Measurements from ENCODE around the gene OR51F1. TPM values are rescaled to one million over a fixed set of nuclear protein-coding genes. Genes with fewer than 3 reads are reported as not detected.

Gene OR51F1
- total and polyA plus RNA-seq, 4 donors, result not detected

GRCh38 chr11:4782454-4782853 is 12.7 kb upstream of the OR51F1 start:
- peaks cover 0 to 3% (median 0%) of the 10 kb centered on the region in 4 donors for H3K9me3 ChIP-seq (ENCODE audit: control insufficient read depth in 4 of 4, insufficient read depth in 3 of 4, low read length in 3 of 4)
- no peak for ATAC-seq (ENCODE audit: insufficient read depth, low FRiP score)

GRCh38 chr11:4768094-4768493 is 1.6 kb downstream of the OR51F1 start:
- DNase-seq (no peak), ATAC-seq (ENCODE audit: insufficient read depth, low FRiP score) (no peak)
- no peak overlapping the region for H3K9ac ChIP-seq (ENCODE audit: insufficient read depth in 1 of 2, low read length in 2 of 2)
- no peak overlapping the region for H3K4me3 ChIP-seq
- H3K27ac ChIP-seq (ENCODE audit: low read depth in 1 of 2, low read length in 1 of 2), result no peak overlapping the region
- H3K27me3 ChIP-seq (ENCODE audit: control insufficient read depth in 3 of 3, insufficient read depth in 3 of 3, low read length in 2 of 3), result no peaks in the 10 kb centered on the region
- H3K36me3 ChIP-seq (ENCODE audit: control insufficient read depth in 4 of 4, insufficient read depth in 4 of 4, low read length in 4 of 4), result no peaks in the 10 kb centered on the region
- H3K4me1 ChIP-seq (ENCODE audit: control insufficient read depth in 5 of 5, insufficient read depth in 5 of 5, low read length in 5 of 5), result no peaks in the 10 kb centered on the region
- no peaks in the 10 kb centered on the region for H3K9me3 ChIP-seq (ENCODE audit: control insufficient read depth in 4 of 4, insufficient read depth in 3 of 4, low read length in 3 of 4)
- TF ChIP-seq CTCF (IDR thresholded peaks at IDR 0.05; ENCODE audit: control extremely low read depth, extremely low read depth), result no peak

More at GRCh38 chr11:4782454-4782853, 12.7 kb upstream of the OR51F1 start:
- H3K27me3 ChIP-seq (ENCODE audit: control insufficient read depth in 3 of 3, insufficient read depth in 3 of 3, low read length in 2 of 3), result no peaks in the 10 kb centered on the region
- TF ChIP-seq CTCF (IDR thresholded peaks at IDR 0.05; ENCODE audit: control extremely low read depth, extremely low read depth), result no peak
- no peaks in the 10 kb centered on the region for H3K36me3 ChIP-seq (ENCODE audit: control insufficient read depth in 4 of 4, insufficient read depth in 4 of 4, low read length in 4 of 4)
- H3K9ac ChIP-seq (ENCODE audit: insufficient read depth in 1 of 2, low read length in 2 of 2), result no peak overlapping the region
- no peak for DNase-seq
- no peak overlapping the region for H3K27ac ChIP-seq (ENCODE audit: low read depth in 1 of 2, low read length in 1 of 2)
- no peak overlapping the region for H3K4me3 ChIP-seq
- WGBS, 2 donors, result 68 to 92% methylated on average over 1 of the region's 1 CpG
- no peaks in the 10 kb centered on the region for H3K4me1 ChIP-seq (ENCODE audit: control insufficient read depth in 5 of 5, insufficient read depth in 5 of 5, low read length in 5 of 5)

- no peaks in the 10 kb centered on the region for H3K27me3 ChIP-seq (ENCODE audit: control insufficient read depth in 3 of 3, insufficient read depth in 3 of 3, low read length in 2 of 3)
- H3K4me3 ChIP-seq, result no peak overlapping the region
- no peaks in the 10 kb centered on the region for H3K36me3 ChIP-seq (ENCODE audit: control insufficient read depth in 4 of 4, insufficient read depth in 4 of 4, low read length in 4 of 4)
- no peaks in the 10 kb centered on the region for H3K9me3 ChIP-seq (ENCODE audit: control insufficient read depth in 4 of 4, insufficient read depth in 3 of 4, low read length in 3 of 4)
- DNase-seq (no peak), ATAC-seq (ENCODE audit: insufficient read depth, low FRiP score) (no peak)
- H3K27ac ChIP-seq (ENCODE audit: low read depth in 1 of 2, low read length in 1 of 2), result no peak overlapping the region
- TF ChIP-seq CTCF (IDR thresholded peaks at IDR 0.05; ENCODE audit: control extremely low read depth, extremely low read depth), result no peak
- no peak overlapping the region for H3K9ac ChIP-seq (ENCODE audit: insufficient read depth in 1 of 2, low read length in 2 of 2)
- H3K4me1 ChIP-seq (ENCODE audit: control insufficient read depth in 5 of 5, insufficient read depth in 5 of 5, low read length in 5 of 5), result no peaks in the 10 kb centered on the region
- WGBS, 2 donors, result 87 to 90% methylated on average over 6 of the region's 6 CpGs
These were observed 3.2 kb downstream of the OR51F1 start for GRCh38 chr11:4766420-4767043.

- Histone ChIP-seq H3K4me3 (no peak overlapping the region), H3K9ac (ENCODE audit: insufficient read depth in 1 of 2, low read length in 2 of 2) (no peak overlapping the region), H3K4me1 (ENCODE audit: control insufficient read depth in 5 of 5, insufficient read depth in 5 of 5, low read length in 5 of 5) (no peaks in the 10 kb centered on the region), H3K36me3 (ENCODE audit: control insufficient read depth in 4 of 4, insufficient read depth in 4 of 4, low read length in 4 of 4) (no peaks in the 10 kb centered on the region), H3K9me3 (ENCODE audit: control insufficient read depth in 4 of 4, insufficient read depth in 3 of 4, low read length in 3 of 4) (no peaks in the 10 kb centered on the region), H3K27ac (ENCODE audit: low read depth in 1 of 2, low read length in 1 of 2) (no peak overlapping the region), H3K27me3 (ENCODE audit: control insufficient read depth in 3 of 3, insufficient read depth in 3 of 3, low read length in 2 of 3) (no peaks in the 10 kb centered on the region)
- TF ChIP-seq CTCF (IDR thresholded peaks at IDR 0.05; ENCODE audit: control extremely low read depth, extremely low read depth), result no peak
- ATAC-seq (ENCODE audit: insufficient read depth, low FRiP score) (no peak), DNase-seq (no peak)
- 79 to 85% methylated on average over 2 of the region's 2 CpGs for WGBS, 2 donors
These were observed 6.6 kb downstream of the OR51F1 start for GRCh38 chr11:4763096-4763495.

Data from lung (tissue), 12 donors.